CD14-positive monocyte (primary cell): ENCODE measurements around the gene SLC37A3. TPM values are rescaled to one million over a fixed set of nuclear protein-coding genes. Genes with fewer than 3 reads are reported as not detected.

Experiments used
- DNase-seq, 3 donors: peaks; one replicate each; pipeline ENCODE4 v3.0.0-alpha.2; 2011 to 2022
- H2AFZ ChIP-seq: 2 replicates; pipeline ENCODE4 v1.6.0; 2012; ENCODE audit warnings: mild to moderate bottlenecking, low read depth, low read length, inconsistent platforms; ENCODE audit not compliant: insufficient read depth, poor library complexity, severe bottlenecking
- H3K27ac ChIP-seq, 2 donors: 1 replicate in 1 of 2; 2 replicates in 1 of 2; pipeline ENCODE4 v1.5.1; 2012 to 2013; ENCODE audit warnings: low read length in 2 of 2, control low read depth in 1 of 2, inconsistent platforms in 1 of 2, low read depth in 1 of 2, mild to moderate bottlenecking in 1 of 2
- H3K27me3 ChIP-seq, 2 donors: one replicate each; pipeline versions ENCODE4 v1.6.0 to v1.6.1; 2011 to 2013; ENCODE audit warnings: low read length in 2 of 2; ENCODE audit not compliant: control insufficient read depth in 2 of 2, insufficient read depth in 2 of 2
- H3K36me3 ChIP-seq, 2 donors: replicated peaks in 1 of 2; 1 replicate in 1 of 2; 2 replicates in 1 of 2; pipeline versions ENCODE4 v1.5.1 to v1.6.1; 2012 to 2013; ENCODE audit warnings: low read length in 2 of 2, control low read depth in 1 of 2, inconsistent platforms in 1 of 2, mild to moderate bottlenecking in 1 of 2; ENCODE audit not compliant: insufficient read depth in 2 of 2, control insufficient read depth in 1 of 2
- H3K4me1 ChIP-seq, 2 donors: 1 replicate in 1 of 2; 2 replicates in 1 of 2; pipeline versions ENCODE4 v1.5.1 to v1.6.1; 2012 to 2013; ENCODE audit warnings: low read length in 2 of 2, control low read depth in 1 of 2, inconsistent platforms in 1 of 2, mild to moderate bottlenecking in 1 of 2, moderate library complexity in 1 of 2; ENCODE audit not compliant: insufficient read depth in 2 of 2, control insufficient read depth in 1 of 2
- H3K4me2 ChIP-seq: replicated peaks from 2 replicates; pipeline ENCODE3; 2012; ENCODE audit warnings: low read length, moderate library complexity, mild to moderate bottlenecking; ENCODE audit not compliant: poor library complexity, severe bottlenecking; ENCODE audit errors: extremely low read depth
- H3K4me3 ChIP-seq, 3 experiments: fragments of 200-600 bp in 1 of 3; sonication (generic) in 1 of 3; replicated peaks in 1 of 3; 1 replicate in 2 of 3; 2 replicates in 1 of 3; pipeline ENCODE4 v1.5.1; 2011 to 2013; ENCODE audit warnings: low read length in 3 of 3, mild to moderate bottlenecking in 3 of 3, control low read depth in 2 of 3, low read depth in 2 of 3, inconsistent platforms in 1 of 3, moderate library complexity in 1 of 3
- H3K79me2 ChIP-seq: 2 replicates; pipeline ENCODE4 v1.6.0; 2012; ENCODE audit warnings: mild to moderate bottlenecking, control low read depth, inconsistent platforms, low read length, moderate library complexity; ENCODE audit not compliant: insufficient read depth
- H3K9ac ChIP-seq: 2 replicates; pipeline ENCODE4 v1.6.0; 2017; ENCODE audit warnings: low read length, mild to moderate bottlenecking; ENCODE audit not compliant: insufficient read depth, poor library complexity, severe bottlenecking
- H3K9me3 ChIP-seq, 2 donors: replicated peaks in 1 of 2; 1 replicate in 1 of 2; 2 replicates in 1 of 2; pipeline versions ENCODE4 v1.5.1 to v1.6.1; 2012 to 2013; ENCODE audit warnings: low read length in 2 of 2, control low read depth in 1 of 2; ENCODE audit not compliant: control insufficient read depth in 1 of 2, insufficient read depth in 1 of 2
- H4K20me1 ChIP-seq: 2 replicates; pipeline ENCODE4 v1.6.0; 2012; ENCODE audit warnings: mild to moderate bottlenecking, low read length, control low read depth, moderate library complexity; ENCODE audit not compliant: insufficient read depth
- H3K27ac Mint-ChIP-seq, 7 donors: one replicate each; pipeline ENCODE4 v1.8.0; 2020; ENCODE audit warnings: mild to moderate bottlenecking in 7 of 7, mixed read lengths in 7 of 7, moderate library complexity in 6 of 7, inconsistent platforms in 2 of 7
- H3K27me3 Mint-ChIP-seq, 3 donors: one replicate each; pipeline ENCODE4 v1.8.0; 2021 to 2022; ENCODE audit warnings: low read depth in 3 of 3, mild to moderate bottlenecking in 3 of 3, mixed read lengths in 3 of 3, moderate library complexity in 3 of 3, inconsistent platforms in 1 of 3
- H3K36me3 Mint-ChIP-seq, 2 donors: one replicate each; pipeline ENCODE4 v1.8.0; 2020; ENCODE audit warnings: mixed read lengths in 2 of 2, inconsistent platforms in 1 of 2, mild to moderate bottlenecking in 1 of 2
- H3K4me1 Mint-ChIP-seq: one replicate; pipeline ENCODE4 v1.8.0; 2020; ENCODE audit warnings: mild to moderate bottlenecking, mixed read lengths
- H3K4me3 Mint-ChIP-seq, 2 donors: one replicate each; pipeline ENCODE4 v1.8.0; 2020; ENCODE audit warnings: mild to moderate bottlenecking in 2 of 2, mixed read lengths in 2 of 2, moderate library complexity in 1 of 2
- H3K9me3 Mint-ChIP-seq, 7 donors: one replicate each; pipeline ENCODE4 v1.8.0; 2020 to 2022; ENCODE audit warnings: mixed read lengths in 7 of 7, mild to moderate bottlenecking in 6 of 7, moderate library complexity in 6 of 7, inconsistent platforms in 2 of 7
- WGBS: methylation state at CpG from one replicate; pipeline ENCODE4 v1.1.5; 2013; ENCODE audit warnings: missing lambda C conversion rate; ENCODE audit not compliant: insufficient coverage; 5-methylcytosine and 5-hydroxymethylcytosine counted together
- intact Hi-C, 2 donors: fragments of 100-400 bp; cut with micrococcal nuclease; formaldehyde crosslinking; loops; one replicate each; pipeline versions ENCODE4 v1.15.0 to v1.15.1; 2023
- polyA minus RNA-seq: library from RNA; depleted of rRNA, polyadenylated mRNA; stranded (reverse); fragments of >200 nt; gene quantifications from 2 replicates; pipeline ENCODE4 v1.2.3, GENCODE V29; 2012
- polyA plus RNA-seq, 3 donors: library from polyadenylated mRNA; depleted of rRNA in 1 of 3; unstranded in 2 of 3; stranded (reverse) in 1 of 3; fragments of 300-500 nt in 2 of 3; fragments of >200 nt in 1 of 3; fragmentation: Illumina TruSeq in 2 of 3; gene quantifications; 1 replicate in 2 of 3; 2 replicates in 1 of 3; pipeline ENCODE4 v1.2.3, GENCODE V29; 2012 to 2021
- total RNA-seq, 12 experiments: library from RNA in 1 of 12; stranded (reverse) in 1 of 12; fragments of 120-200 nt in 1 of 12; gene quantifications; one replicate each; pipeline ENCODE4 v1.2.4 and lab custom pipeline; 2013 to 2026; ENCODE audit warnings: mixed read lengths in 6 of 12, inconsistent platforms in 1 of 12
- TF ChIP-seq, protein P1 (sequence below): fragments of 200-600 bp; IDR thresholded peaks from one replicate; pipeline ENCODE4 v1.8.0; 2022; ENCODE audit warnings: antibody characterized with exemption, mild to moderate bottlenecking

SLC37A3 gene, protein sequence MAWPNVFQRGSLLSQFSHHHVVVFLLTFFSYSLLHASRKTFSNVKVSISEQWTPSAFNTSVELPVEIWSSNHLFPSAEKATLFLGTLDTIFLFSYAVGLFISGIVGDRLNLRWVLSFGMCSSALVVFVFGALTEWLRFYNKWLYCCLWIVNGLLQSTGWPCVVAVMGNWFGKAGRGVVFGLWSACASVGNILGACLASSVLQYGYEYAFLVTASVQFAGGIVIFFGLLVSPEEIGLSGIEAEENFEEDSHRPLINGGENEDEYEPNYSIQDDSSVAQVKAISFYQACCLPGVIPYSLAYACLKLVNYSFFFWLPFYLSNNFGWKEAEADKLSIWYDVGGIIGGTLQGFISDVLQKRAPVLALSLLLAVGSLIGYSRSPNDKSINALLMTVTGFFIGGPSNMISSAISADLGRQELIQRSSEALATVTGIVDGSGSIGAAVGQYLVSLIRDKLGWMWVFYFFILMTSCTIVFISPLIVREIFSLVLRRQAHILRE
- total RNA-seq (2013), result 17.0 TPM
- 10 to 100 TPM in 1 of 3 donors, 1 to 10 TPM in 2; 3.1 to 26.1 (median 5.2) TPM for polyA plus RNA-seq
- 6.5 and 7.3 TPM in 2 replicates for polyA minus RNA-seq
- 12.3 to 22.6 (median 18.7) reads per million in 11 experiments for total RNA-seq (lab: John Stamatoyannopoulos, UW)

- Mint-ChIP-seq H3K27me3 (peaks cover 14 to 38% (median 35%) of the 10 kb centered on the region in 3 donors), H3K27ac (peak within 1 kb of the TSS; percentile 0 to 85 (median 73)), H3K36me3 (peaks cover 0 to 5% of the 10 kb centered on the region in 2 donors), H3K9me3 (peaks cover 0 to 6% (median 0%) of the 10 kb centered on the region in 7 donors), H3K4me3 (peak within 1 kb of the TSS; percentile 95 to 98), H3K4me1 (peaks cover 36% of the 10 kb centered on the region)
- H3K4me3 ChIP-seq, result peak within 1 kb of the TSS; percentile 77 to 97 (median 85)
- intact Hi-C loops, result no loop called here
- under 1% methylated on average over 41 of the region's 66 CpGs for whole genome bisulfite sequencing
- H4K20me1 ChIP-seq, result peaks cover 7% of the 10 kb centered on the region
- TF ChIP-seq, protein P1, sequence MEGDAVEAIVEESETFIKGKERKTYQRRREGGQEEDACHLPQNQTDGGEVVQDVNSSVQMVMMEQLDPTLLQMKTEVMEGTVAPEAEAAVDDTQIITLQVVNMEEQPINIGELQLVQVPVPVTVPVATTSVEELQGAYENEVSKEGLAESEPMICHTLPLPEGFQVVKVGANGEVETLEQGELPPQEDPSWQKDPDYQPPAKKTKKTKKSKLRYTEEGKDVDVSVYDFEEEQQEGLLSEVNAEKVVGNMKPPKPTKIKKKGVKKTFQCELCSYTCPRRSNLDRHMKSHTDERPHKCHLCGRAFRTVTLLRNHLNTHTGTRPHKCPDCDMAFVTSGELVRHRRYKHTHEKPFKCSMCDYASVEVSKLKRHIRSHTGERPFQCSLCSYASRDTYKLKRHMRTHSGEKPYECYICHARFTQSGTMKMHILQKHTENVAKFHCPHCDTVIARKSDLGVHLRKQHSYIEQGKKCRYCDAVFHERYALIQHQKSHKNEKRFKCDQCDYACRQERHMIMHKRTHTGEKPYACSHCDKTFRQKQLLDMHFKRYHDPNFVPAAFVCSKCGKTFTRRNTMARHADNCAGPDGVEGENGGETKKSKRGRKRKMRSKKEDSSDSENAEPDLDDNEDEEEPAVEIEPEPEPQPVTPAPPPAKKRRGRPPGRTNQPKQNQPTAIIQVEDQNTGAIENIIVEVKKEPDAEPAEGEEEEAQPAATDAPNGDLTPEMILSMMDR, result no peak
- no peaks in the 10 kb centered on the region for H3K9me3 ChIP-seq
- H3K4me1 ChIP-seq, result peaks cover 30 to 35% of the 10 kb centered on the region in 2 donors
- H3K9ac ChIP-seq, result peak within 1 kb of the TSS; percentile 90
- peak within 1 kb of the TSS in 1 of 2 donors; percentile 78 for H3K27ac ChIP-seq
- peak within 1 kb of the TSS; percentile 87 for H2AFZ ChIP-seq
- peaks cover 15% of the 10 kb centered on the region for H3K79me2 ChIP-seq
- peak within 1 kb of the TSS; percentile 86 for H3K4me2 ChIP-seq
- peaks cover 0 to 19% of the 10 kb centered on the region in 2 donors for H3K27me3 ChIP-seq
- DNase-seq, result peak; percentile 54 to 78 (median 78)
- no peaks in the 10 kb centered on the region for H3K36me3 ChIP-seq
Measured at GRCh38 chr7:140397784-140398750, at the start of gene SLC37A3. Gene SLC37A3 (minus strand): TSS chr7:140398530. CDS start chr7:140382526, 16,004 bp downstream.
